ENCODE data around the gene BRD1. TPM values are rescaled to one million over a fixed set of nuclear protein-coding genes. Genes with fewer than 3 reads are reported as not detected.

BRD1 gene
- total RNA-seq, 1 experiment from 2014 or later = 31.3 TPM

GRCh38 chr22:49747130-49747529, 80.5 kb downstream of the BRD1 start:
- Histone ChIP-seq H3K9ac (ENCODE audit: low read length) (no peak overlapping the region), H3K9me3 (ENCODE audit: control insufficient read depth in 1 of 2, insufficient read depth in 1 of 2, low read depth in 1 of 2, low read length in 2 of 2) (peaks cover 11 to 31% of the 10 kb centered on the region in 2 experiments; a peak in 3 of 4 replicates), H3K27ac (ENCODE audit: low read depth, low read length) (no peak overlapping the region), H4K20me1 (ENCODE audit: insufficient read depth) (no peaks in the 10 kb centered on the region), H3K9me2 (ENCODE audit: insufficient read depth) (no peaks in the 10 kb centered on the region), H3K79me2 (ENCODE audit: insufficient read depth, low read length) (no peaks in the 10 kb centered on the region), H3K4me2 (ENCODE audit: low read length) (no peak overlapping the region), H3K27me3 (ENCODE audit: insufficient read depth, low read length) (no peaks in the 10 kb centered on the region), H2AFZ (ENCODE audit: low read depth, low read length, poor library complexity, severe bottlenecking) (no peak overlapping the region), H3K4me1 (ENCODE audit: control insufficient read depth in 1 of 2, insufficient read depth in 2 of 2, low read length in 2 of 2) (no peaks in the 10 kb centered on the region), H3K4me3 (replicated peaks in 1 of 2; ENCODE audit: low read depth in 1 of 2, low read length in 2 of 2) (no peak overlapping the region), H3K36me3 (ENCODE audit: control insufficient read depth in 1 of 2, insufficient read depth in 2 of 2, low read length in 2 of 2) (no peaks in the 10 kb centered on the region)
- ChIA-PET CTCF (no interaction called here), POLR2A (no interaction called here), RAD21 (ENCODE audit: low non-redundant PET in 1 of 2, low total read pairs in 2 of 2, uncharacterized antibody in 2 of 2, unreplicated experiment in 2 of 2) (no interaction called here)
- ATAC-seq (no peak), DNase-seq (ENCODE audit: low read depth, low spot score) (no peak)
- no peak for TF ChIP-seq SIN3A (IDR thresholded peaks at IDR 0.05; ENCODE audit: low read depth)
- no peak for TF ChIP-seq FOSL1 (IDR thresholded peaks at IDR 0.05; ENCODE audit: low read depth)
- BruUV-seq (replicated peaks) = no TSS peak
- intact Hi-C loops (cut with micrococcal nuclease) = no loop called here

GRCh38 chr22:49746065-49746464, 81.6 kb downstream of the BRD1 start:
- POLR2A ChIA-PET = no interaction called here
- no peak overlapping the region for H3K4me3 ChIP-seq (replicated peaks in 1 of 2; ENCODE audit: low read depth in 1 of 2, low read length in 2 of 2)

More at GRCh38 chr22:49746065-49746464, 81.6 kb downstream of the BRD1 start:
- peaks cover 11 to 31% of the 10 kb centered on the region in 2 experiments; a peak in 3 of 4 replicates for H3K9me3 ChIP-seq (ENCODE audit: control insufficient read depth in 1 of 2, insufficient read depth in 1 of 2, low read depth in 1 of 2, low read length in 2 of 2)
- H3K4me2 ChIP-seq (ENCODE audit: low read length) = no peak overlapping the region
- ChIA-PET CTCF (no interaction called here), RAD21 (ENCODE audit: low non-redundant PET in 1 of 2, low total read pairs in 2 of 2, uncharacterized antibody in 2 of 2, unreplicated experiment in 2 of 2) (no interaction called here)
- no peak overlapping the region for H3K27ac ChIP-seq (ENCODE audit: low read depth, low read length)
- no peaks in the 10 kb centered on the region for H3K79me2 ChIP-seq (ENCODE audit: insufficient read depth, low read length)
- intact Hi-C loops (cut with micrococcal nuclease) = no loop called here
- no peaks in the 10 kb centered on the region for H4K20me1 ChIP-seq (ENCODE audit: insufficient read depth)
- no peak for TF ChIP-seq MAX (IDR thresholded peaks at IDR 0.05)
- no peak for TF ChIP-seq POLR2A (IDR thresholded peaks at IDR 0.05; ENCODE audit: borderline replicate concordance, extremely low read depth, insufficient read depth, insufficient read length)
- TF ChIP-seq CTCF (IDR thresholded peaks at IDR 0.05 in 2 of 3, conservative IDR thresholded peaks at IDR 0.05 in 1 of 3; ENCODE audit: borderline replicate concordance in 1 of 3, insufficient read depth in 1 of 3, low read depth in 2 of 3, low read length in 2 of 3) = no peak
- no peak for TF ChIP-seq ATF3 (IDR thresholded peaks at IDR 0.05)
- no peak for TF ChIP-seq CBX3 (IDR thresholded peaks at IDR 0.05; ENCODE audit: low read depth)
- no peak for TF ChIP-seq ZBTB33 (IDR thresholded peaks at IDR 0.05; ENCODE audit: extremely low read depth, insufficient replicate concordance, low read length)
- TF ChIP-seq SRF (IDR thresholded peaks at IDR 0.05; ENCODE audit: low read depth) = no peak
- no peak for TF ChIP-seq ELF1 (IDR thresholded peaks at IDR 0.05; ENCODE audit: borderline replicate concordance, low read depth)
- no peak for TF ChIP-seq EZH2phosphoT487 (IDR thresholded peaks at IDR 0.05; ENCODE audit: borderline replicate concordance)
- no peak for TF ChIP-seq JUND (IDR thresholded peaks at IDR 0.05)
- no peak for TF ChIP-seq SP1 (IDR thresholded peaks at IDR 0.05; ENCODE audit: low read depth)
- no peak for TF ChIP-seq ZNF274 (IDR thresholded peaks at IDR 0.05; ENCODE audit: low read depth, low read length)
- TF ChIP-seq FOSL1 (IDR thresholded peaks at IDR 0.05; ENCODE audit: low read depth) = no peak
- no peak for TF ChIP-seq RAD21 (IDR thresholded peaks at IDR 0.05; ENCODE audit: low read depth)
- no peaks in the 10 kb centered on the region for H3K27me3 ChIP-seq (ENCODE audit: insufficient read depth, low read length)
- H3K9me2 ChIP-seq (ENCODE audit: insufficient read depth) = no peaks in the 10 kb centered on the region
- no peaks in the 10 kb centered on the region for H3K4me1 ChIP-seq (ENCODE audit: control insufficient read depth in 1 of 2, insufficient read depth in 2 of 2, low read length in 2 of 2)
- BruUV-seq (replicated peaks) = no TSS peak
- ATAC-seq (no peak), DNase-seq (ENCODE audit: low read depth, low spot score) (no peak)
- no peak overlapping the region for H3K9ac ChIP-seq (ENCODE audit: low read length)
- no peak overlapping the region for H2AFZ ChIP-seq (ENCODE audit: low read depth, low read length, poor library complexity, severe bottlenecking)
- no peaks in the 10 kb centered on the region for H3K36me3 ChIP-seq (ENCODE audit: control insufficient read depth in 1 of 2, insufficient read depth in 2 of 2, low read length in 2 of 2)
